NCI-H1105 treated with DMSO at 0.1 percent for 48 hours (cell line): ENCODE measurements around the gene GAB4.

Experiments
- DNase-seq: peaks from one replicate; lab custom pipeline; 2025; lab: John Stamatoyannopoulos, UW

Gene GAB4

DNA sequence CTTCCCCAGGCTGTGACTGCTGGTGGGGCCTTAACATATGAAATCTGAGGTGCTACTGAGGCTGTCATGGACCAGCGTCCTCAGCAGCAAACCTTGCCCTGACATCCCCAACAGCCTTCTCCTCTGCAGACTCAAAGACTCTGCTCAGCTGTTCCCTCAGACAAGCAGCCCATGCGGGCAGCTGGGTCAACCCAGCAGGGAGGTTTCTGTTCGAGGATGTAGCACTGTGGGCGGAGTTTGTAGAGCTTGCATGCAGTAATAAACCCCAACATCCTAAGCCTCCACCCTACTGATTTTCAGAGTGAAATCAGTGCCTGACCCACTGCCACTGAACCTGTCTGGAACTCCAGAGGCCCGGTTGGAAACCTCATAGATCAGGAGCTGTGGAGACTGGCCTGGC lies 94.0 kb downstream of the GAB4 start:
- no peak for DNase-seq

DNA sequence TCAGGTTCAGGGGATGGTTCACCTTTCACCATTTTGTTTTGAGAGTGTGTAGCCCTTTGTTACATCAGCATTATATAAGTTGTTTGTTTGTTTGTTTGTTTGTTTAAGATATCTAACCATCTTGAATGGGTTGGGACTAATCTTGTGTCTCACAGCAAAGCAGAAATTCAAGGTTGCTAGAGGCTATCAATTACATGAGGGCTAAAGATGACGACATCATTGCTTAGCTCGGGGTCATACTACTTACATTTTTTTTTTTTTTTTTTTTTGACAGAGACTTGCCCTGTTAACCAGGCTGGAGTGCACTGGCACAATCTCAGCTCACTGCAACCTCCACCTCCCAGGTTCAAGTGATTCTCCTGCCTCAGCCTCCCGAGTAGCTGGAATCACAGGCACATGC lies 95.7 kb downstream of the GAB4 start:
- no peak for DNase-seq
